ENCODE data around the gene TINCR.

DNA sequence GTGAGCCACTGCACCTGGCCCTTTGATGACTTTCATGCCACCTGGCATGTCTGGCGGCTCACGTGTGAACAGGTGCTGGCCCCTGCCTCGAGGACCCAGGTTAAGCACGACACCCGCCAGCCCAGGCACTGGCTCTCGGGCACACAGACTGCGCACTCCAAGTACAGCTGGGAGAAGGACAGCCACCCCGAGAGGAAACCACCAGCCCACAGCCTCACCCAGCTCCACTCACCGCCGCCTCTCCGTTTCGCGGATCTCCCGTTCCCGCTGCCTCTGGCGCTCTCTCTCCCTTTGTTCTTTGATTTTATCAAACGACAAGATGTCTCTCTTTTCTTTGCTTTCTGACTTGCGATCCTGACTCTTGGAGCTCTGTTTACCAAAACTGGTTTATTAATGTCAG lies 27.4 kb upstream of the TINCR start:
- TF ChIP-seq EP300 (IDR thresholded peaks at IDR 0.05) (no peak), CTCF (IDR thresholded peaks at IDR 0.05) (no peak)

Data from gastroesophageal sphincter (tissue), 3 donors.